Adrenal gland (tissue), 5 donors: ENCODE results near the gene CELF5.

ENCODE experiments used
- POLR2A ChIP-seq, 2 donors: fragments of 450-650 bp; IDR thresholded peaks; one replicate each; pipeline ENCODE4 v1.6.1; 2017; ENCODE audit warnings: antibody characterized with exemption in 2 of 2, mild to moderate bottlenecking in 2 of 2, moderate library complexity in 1 of 2
- TF ChIP-seq, protein P1 (sequence below), 6 experiments: fragments of 450-650 bp in 4 of 6; fragments of 200-600 bp in 2 of 6; sonication (generic) in 1 of 6; IDR thresholded peaks; 1 replicate in 5 of 6; 2 replicates in 1 of 6; pipeline versions ENCODE4 v1.5.1 to v1.8.0; 2016 to 2021; ENCODE audit warnings: antibody characterized with exemption in 6 of 6, mild to moderate bottlenecking in 2 of 6, moderate library complexity in 1 of 6
- donor health status: DM: no; HTN: no; CAD: no.

DNA sequence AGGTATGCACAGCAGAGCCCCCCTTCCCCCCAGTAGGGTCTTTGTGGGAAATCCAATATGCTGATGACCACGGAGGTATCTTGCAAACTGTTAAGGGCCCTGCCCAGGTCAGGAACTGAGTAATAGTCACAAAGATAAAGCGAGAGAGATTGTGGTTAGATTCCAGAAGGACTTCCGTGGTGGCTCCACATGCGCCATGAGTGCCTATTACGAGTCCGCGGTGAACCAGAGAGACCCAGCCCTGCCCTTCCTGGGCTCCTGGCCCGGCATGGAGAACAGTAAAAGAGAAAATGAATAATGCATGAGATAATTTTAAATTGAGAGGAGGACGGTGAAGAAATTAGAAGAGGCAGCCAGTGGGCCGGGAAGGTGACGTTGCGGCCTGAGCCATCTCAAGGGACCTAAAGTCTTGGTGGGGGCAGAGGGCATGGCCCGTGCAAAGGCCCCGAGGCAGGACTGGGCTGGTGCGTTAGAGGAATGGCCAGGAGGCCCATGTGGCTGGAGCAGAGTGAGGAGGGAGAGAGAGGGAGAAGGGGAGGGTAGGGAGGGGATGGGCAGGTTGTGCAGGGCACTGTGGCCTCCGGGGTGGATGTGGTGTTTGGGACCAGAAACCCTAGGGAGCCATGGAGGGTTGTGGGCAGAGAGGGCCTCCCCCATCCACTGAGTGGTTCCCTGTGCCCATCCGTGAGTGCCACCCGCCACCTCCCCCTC lies 95.3 kb downstream of the CELF5 start:
- no peak for TF ChIP-seq POLR2A (IDR thresholded peaks at IDR 0.05)
- TF ChIP-seq, protein P1, sequence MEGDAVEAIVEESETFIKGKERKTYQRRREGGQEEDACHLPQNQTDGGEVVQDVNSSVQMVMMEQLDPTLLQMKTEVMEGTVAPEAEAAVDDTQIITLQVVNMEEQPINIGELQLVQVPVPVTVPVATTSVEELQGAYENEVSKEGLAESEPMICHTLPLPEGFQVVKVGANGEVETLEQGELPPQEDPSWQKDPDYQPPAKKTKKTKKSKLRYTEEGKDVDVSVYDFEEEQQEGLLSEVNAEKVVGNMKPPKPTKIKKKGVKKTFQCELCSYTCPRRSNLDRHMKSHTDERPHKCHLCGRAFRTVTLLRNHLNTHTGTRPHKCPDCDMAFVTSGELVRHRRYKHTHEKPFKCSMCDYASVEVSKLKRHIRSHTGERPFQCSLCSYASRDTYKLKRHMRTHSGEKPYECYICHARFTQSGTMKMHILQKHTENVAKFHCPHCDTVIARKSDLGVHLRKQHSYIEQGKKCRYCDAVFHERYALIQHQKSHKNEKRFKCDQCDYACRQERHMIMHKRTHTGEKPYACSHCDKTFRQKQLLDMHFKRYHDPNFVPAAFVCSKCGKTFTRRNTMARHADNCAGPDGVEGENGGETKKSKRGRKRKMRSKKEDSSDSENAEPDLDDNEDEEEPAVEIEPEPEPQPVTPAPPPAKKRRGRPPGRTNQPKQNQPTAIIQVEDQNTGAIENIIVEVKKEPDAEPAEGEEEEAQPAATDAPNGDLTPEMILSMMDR (IDR thresholded peaks at IDR 0.05), result no peak
